Inflammatory macrophage treated with lipopolysaccharide for 4 hours (primary cell): ENCODE data around the gene SASH1.

Experiments used
- DNase-seq: peaks from one replicate; pipeline ENCODE4 v3.0.0-alpha.2; 2020

Gene SASH1

GRCh38 chr6:148406579-148407371 lies 64.1 kb downstream of the SASH1 start:
- DNase-seq = no peak

GRCh38 chr6:148407372-148407771 lies 64.7 kb downstream of the SASH1 start:
- DNase-seq = no peak

GRCh38 chr6:148413321-148414091 lies 70.9 kb downstream of the SASH1 start:
- no peak for DNase-seq

GRCh38 chr6:148414092-148414489 lies 71.5 kb downstream of the SASH1 start:
- no peak for DNase-seq

GRCh38 chr6:148414836-148415235 lies 72.2 kb downstream of the SASH1 start:
- no peak for DNase-seq

GRCh38 chr6:148415511-148416260 lies 73.0 kb downstream of the SASH1 start:
- no peak for DNase-seq

- DNase-seq = no peak
Observed at GRCh38 chr6:148416330-148416965, 73.8 kb downstream of the SASH1 start.

- no peak for DNase-seq
Observed at GRCh38 chr6:148417045-148417444, 74.4 kb downstream of the SASH1 start.

GRCh38 chr6:148419430-148419829 lies 76.8 kb downstream of the SASH1 start:
- DNase-seq = no peak

- DNase-seq = no peak
Observed at GRCh38 chr6:148422085-148422484, 79.4 kb downstream of the SASH1 start.

GRCh38 chr6:148423133-148423532 lies 80.5 kb downstream of the SASH1 start:
- no peak for DNase-seq

- no peak for DNase-seq
Observed at GRCh38 chr6:148423601-148424270, 81.1 kb downstream of the SASH1 start.

- DNase-seq = no peak
Observed at GRCh38 chr6:148425443-148425842, 82.8 kb downstream of the SASH1 start.

- no peak for DNase-seq
Observed at GRCh38 chr6:148426317-148426977, 83.8 kb downstream of the SASH1 start.

GRCh38 chr6:148427333-148427732 lies 84.7 kb downstream of the SASH1 start:
- DNase-seq = no peak

- DNase-seq = no peak
Observed at GRCh38 chr6:148429423-148429822, 86.8 kb downstream of the SASH1 start.

GRCh38 chr6:148430897-148431296 lies 88.3 kb downstream of the SASH1 start:
- no peak for DNase-seq

GRCh38 chr6:148431413-148431812 lies 88.8 kb downstream of the SASH1 start:
- no peak for DNase-seq

GRCh38 chr6:148431840-148432239 lies 89.2 kb downstream of the SASH1 start:
- DNase-seq = no peak

- DNase-seq = no peak
Observed at GRCh38 chr6:148432462-148433195, 90.0 kb downstream of the SASH1 start.

GRCh38 chr6:148435386-148435785 lies 92.7 kb downstream of the SASH1 start:
- no peak for DNase-seq
